HUES6 (cell line): ENCODE data around the gene PXT1.

ENCODE experiments used
- H3K27ac ChIP-seq: 2 replicates; pipeline ENCODE4 v1.7.0; 2013; ENCODE audit warnings: low read depth, mild to moderate bottlenecking, low read length, inconsistent platforms
- H3K27me3 ChIP-seq: 2 replicates; pipeline ENCODE4 v1.6.1; 2013; ENCODE audit warnings: low read length; ENCODE audit not compliant: control insufficient read depth, insufficient read depth
- H3K36me3 ChIP-seq: 2 replicates; pipeline ENCODE4 v1.6.1; 2013; ENCODE audit warnings: low read length; ENCODE audit not compliant: control insufficient read depth, insufficient read depth
- H3K4me1 ChIP-seq: 2 replicates; pipeline ENCODE4 v1.6.1; 2013; ENCODE audit warnings: low read length; ENCODE audit not compliant: control insufficient read depth, insufficient read depth
- H3K4me3 ChIP-seq: 2 replicates; pipeline ENCODE4 v1.5.1; 2013; ENCODE audit warnings: low read depth, low read length
- H3K9ac ChIP-seq: one replicate; pipeline ENCODE4 v1.6.1; 2013; ENCODE audit warnings: mild to moderate bottlenecking, low read length
- H3K9me3 ChIP-seq: 2 replicates; pipeline ENCODE4 v1.6.1; 2013; ENCODE audit warnings: low read depth, low read length; ENCODE audit not compliant: control insufficient read depth, insufficient read depth

Gene PXT1

GRCh38 chr6:36355819-36356218 is 86.8 kb downstream of the PXT1 start:
- no peaks in the 10 kb centered on the region for H3K27me3 ChIP-seq
- H3K4me1 ChIP-seq, result no peaks in the 10 kb centered on the region
- no peak overlapping the region for H3K27ac ChIP-seq
- H3K36me3 ChIP-seq, result no peaks in the 10 kb centered on the region
- H3K9ac ChIP-seq, result no peak overlapping the region
- no peak overlapping the region for H3K4me3 ChIP-seq
- H3K9me3 ChIP-seq, result peaks cover 7% of the 10 kb centered on the region

GRCh38 chr6:36353411-36353915 is 89.2 kb downstream of the PXT1 start:
- H3K27me3 ChIP-seq, result no peaks in the 10 kb centered on the region
- no peaks in the 10 kb centered on the region; the same call in 1 of the 2 replicates for H3K4me1 ChIP-seq
- H3K27ac ChIP-seq, result no peak overlapping the region
- no peak overlapping the region for H3K9ac ChIP-seq
- H3K9me3 ChIP-seq, result peaks cover 7% of the 10 kb centered on the region
- no peaks in the 10 kb centered on the region for H3K36me3 ChIP-seq
- no peak overlapping the region for H3K4me3 ChIP-seq

GRCh38 chr6:36352477-36353157 is 90.0 kb downstream of the PXT1 start:
- Histone ChIP-seq H3K36me3 (no peaks in the 10 kb centered on the region), H3K4me1 (no peaks in the 10 kb centered on the region; the same call in 1 of the 2 replicates), H3K9me3 (peaks cover 7% of the 10 kb centered on the region), H3K9ac (no peak overlapping the region), H3K27me3 (no peaks in the 10 kb centered on the region), H3K4me3 (no peak overlapping the region), H3K27ac (no peak overlapping the region)

- peaks cover 7% of the 10 kb centered on the region for H3K9me3 ChIP-seq
- H3K4me1 ChIP-seq, result peaks cover 2% of the 10 kb centered on the region; the same call in 1 of the 2 replicates
- no peaks in the 10 kb centered on the region for H3K27me3 ChIP-seq
- H3K9ac ChIP-seq, result no peak overlapping the region
- no peak overlapping the region for H3K4me3 ChIP-seq
- H3K27ac ChIP-seq, result no peak overlapping the region
- H3K36me3 ChIP-seq, result no peaks in the 10 kb centered on the region
Measured at GRCh38 chr6:36350681-36351571, 91.7 kb downstream of the PXT1 start.

- peaks cover 7% of the 10 kb centered on the region for H3K9me3 ChIP-seq
- no peaks in the 10 kb centered on the region for H3K27me3 ChIP-seq
- H3K36me3 ChIP-seq, result no peaks in the 10 kb centered on the region
- H3K9ac ChIP-seq, result no peak overlapping the region
- H3K4me1 ChIP-seq, result peaks cover 5% of the 10 kb centered on the region; the same call in 1 of the 2 replicates
- no peak overlapping the region for H3K27ac ChIP-seq
- H3K4me3 ChIP-seq, result no peak overlapping the region
Measured at GRCh38 chr6:36350082-36350481, 92.6 kb downstream of the PXT1 start.

- no peak overlapping the region for H3K27ac ChIP-seq
- no peak overlapping the region for H3K4me3 ChIP-seq
- no peak overlapping the region for H3K9ac ChIP-seq
- peaks cover 5% of the 10 kb centered on the region; the same call in 1 of the 2 replicates for H3K4me1 ChIP-seq
- peaks cover 7% of the 10 kb centered on the region for H3K9me3 ChIP-seq
- no peaks in the 10 kb centered on the region for H3K36me3 ChIP-seq
- H3K27me3 ChIP-seq, result no peaks in the 10 kb centered on the region
Measured at GRCh38 chr6:36349240-36349639, 93.4 kb downstream of the PXT1 start.

- H3K9ac ChIP-seq, result no peak overlapping the region
- no peaks in the 10 kb centered on the region for H3K36me3 ChIP-seq
- H3K27ac ChIP-seq, result no peak overlapping the region
- no peaks in the 10 kb centered on the region for H3K27me3 ChIP-seq
- peaks cover 5% of the 10 kb centered on the region; the same call in 1 of the 2 replicates for H3K4me1 ChIP-seq
- no peak overlapping the region for H3K4me3 ChIP-seq
- peaks cover 3% of the 10 kb centered on the region; the same call in 1 of the 2 replicates for H3K9me3 ChIP-seq
Measured at GRCh38 chr6:36347621-36348020, 95.0 kb downstream of the PXT1 start.

GRCh38 chr6:36346486-36347273 is 96.0 kb downstream of the PXT1 start:
- no peaks in the 10 kb centered on the region for H3K27me3 ChIP-seq
- no peak overlapping the region for H3K9ac ChIP-seq
- no peaks in the 10 kb centered on the region for H3K36me3 ChIP-seq
- H3K9me3 ChIP-seq, result no peaks in the 10 kb centered on the region
- H3K27ac ChIP-seq, result no peak overlapping the region
- H3K4me3 ChIP-seq, result no peak overlapping the region
- H3K4me1 ChIP-seq, result peaks cover 5% of the 10 kb centered on the region; the same call in 1 of the 2 replicates

GRCh38 chr6:36345681-36346466 is 96.8 kb downstream of the PXT1 start:
- H3K27ac ChIP-seq, result no peak overlapping the region
- H3K4me3 ChIP-seq, result no peak overlapping the region
- no peaks in the 10 kb centered on the region; the same call in 1 of the 2 replicates for H3K27me3 ChIP-seq
- no peaks in the 10 kb centered on the region for H3K9me3 ChIP-seq
- no peaks in the 10 kb centered on the region for H3K36me3 ChIP-seq
- H3K9ac ChIP-seq, result no peak overlapping the region
- peaks cover 5% of the 10 kb centered on the region; the same call in 1 of the 2 replicates for H3K4me1 ChIP-seq

GRCh38 chr6:36343109-36343680 is 99.5 kb downstream of the PXT1 start:
- Histone ChIP-seq H3K27me3 (peaks cover 16% of the 10 kb centered on the region), H3K36me3 (no peaks in the 10 kb centered on the region), H3K9me3 (no peaks in the 10 kb centered on the region), H3K4me3 (no peak overlapping the region), H3K27ac (no peak overlapping the region), H3K9ac (no peak overlapping the region), H3K4me1 (peaks cover 12% of the 10 kb centered on the region)
